Neural progenitor cell (in vitro differentiated cells): Measurements from ENCODE around the gene NPTN.

Experiments used
- CTCF ChIP-seq: fragments of 200-600 bp; sonication (generic); IDR thresholded peaks from 2 replicates; pipeline ENCODE4 v1.5.1; 2017; ENCODE audit warnings: antibody characterized with exemption, mild to moderate bottlenecking
- EZH2 ChIP-seq: fragments of 200-600 bp; sonication (generic); IDR thresholded peaks from 2 replicates; pipeline ENCODE4 v1.6.1; 2017; ENCODE audit warnings: antibody characterized with exemption, mild to moderate bottlenecking, moderate library complexity
- EZH2phosphoT487 ChIP-seq: fragments of 200-600 bp; sonication (generic); IDR thresholded peaks from 2 replicates; pipeline ENCODE4 v1.6.1; 2017; ENCODE audit warnings: antibody characterized with exemption

GRCh38 chr15:73607405-73607804 lies 25.8 kb downstream of the NPTN start:
- no peak for TF ChIP-seq CTCF
- no peak for TF ChIP-seq EZH2phosphoT487
- no peak for TF ChIP-seq EZH2
